GM12864 (cell line): ENCODE results near the gene FRMD4A.

Experiments used
- DNase-seq: peaks from one replicate; pipeline ENCODE4 v3.0.0-alpha.2; 2011; ENCODE audit warnings: low read depth
- H3K4me3 ChIP-seq: 2 replicates; pipeline ENCODE4 v1.5.1; 2011; ENCODE audit warnings: mild to moderate bottlenecking, low read depth, low read length, control low read depth
- CTCF ChIP-seq: IDR thresholded peaks from 2 replicates; pipeline ENCODE4 v1.5.1; 2011; ENCODE audit warnings: low read depth, mild to moderate bottlenecking, moderate library complexity, low read length, control low read depth, inconsistent platforms; ENCODE audit errors: missing control alignments

The FRMD4A gene

GRCh38 chr10:13862546-13863233 is 468.0 kb downstream of the FRMD4A start:
- DNase-seq = no peak
- TF ChIP-seq CTCF = no peak
- H3K4me3 ChIP-seq = no peak overlapping the region

- no peak overlapping the region for H3K4me3 ChIP-seq
- no peak for TF ChIP-seq CTCF
- no peak for DNase-seq
Observed at GRCh38 chr10:13860886-13861285, 469.8 kb downstream of the FRMD4A start.

- H3K4me3 ChIP-seq = no peak overlapping the region
- no peak for DNase-seq
- TF ChIP-seq CTCF = no peak
Observed at GRCh38 chr10:13859979-13860654, 470.6 kb downstream of the FRMD4A start.

- no peak overlapping the region for H3K4me3 ChIP-seq
- no peak for TF ChIP-seq CTCF
- no peak for DNase-seq
Observed at GRCh38 chr10:13858709-13859108, 472.0 kb downstream of the FRMD4A start.

- no peak for DNase-seq
- TF ChIP-seq CTCF = no peak
- no peak overlapping the region for H3K4me3 ChIP-seq
Observed at GRCh38 chr10:13857451-13857850, 473.3 kb downstream of the FRMD4A start.

GRCh38 chr10:13853854-13854253 is 476.9 kb downstream of the FRMD4A start:
- no peak for DNase-seq
- H3K4me3 ChIP-seq = no peak overlapping the region
- TF ChIP-seq CTCF = no peak

- no peak for TF ChIP-seq CTCF
- no peak overlapping the region for H3K4me3 ChIP-seq
- no peak for DNase-seq
Observed at GRCh38 chr10:13852872-13853271, 477.9 kb downstream of the FRMD4A start.
